Subcutaneous abdominal adipose tissue (tissue), 5 donors: Measurements from ENCODE around the gene TNMD.

Source experiments
- H3K27ac ChIP-seq: one replicate; pipeline ENCODE4 v1.7.0; 2013; ENCODE audit warnings: low read depth, mild to moderate bottlenecking, inconsistent platforms, low read length, moderate library complexity
- H3K27me3 ChIP-seq, 5 donors: one replicate each; pipeline ENCODE4 v1.7.0; 2013; ENCODE audit warnings: low read length in 5 of 5, inconsistent platforms in 1 of 5; ENCODE audit not compliant: control insufficient read depth in 5 of 5, insufficient read depth in 4 of 5
- H3K36me3 ChIP-seq, 5 donors: one replicate each; pipeline ENCODE4 v1.7.0; 2013; ENCODE audit warnings: low read length in 5 of 5; ENCODE audit not compliant: control insufficient read depth in 5 of 5, insufficient read depth in 5 of 5
- H3K4me1 ChIP-seq, 5 donors: one replicate each; pipeline ENCODE4 v1.7.0; 2013; ENCODE audit warnings: low read length in 5 of 5, mild to moderate bottlenecking in 3 of 5, moderate library complexity in 1 of 5; ENCODE audit not compliant: control insufficient read depth in 5 of 5, insufficient read depth in 5 of 5
- H3K4me3 ChIP-seq, 5 donors: one replicate each; pipeline ENCODE4 v1.7.0; 2013; ENCODE audit warnings: low read length in 5 of 5, low read depth in 1 of 5
- H3K9ac ChIP-seq, 5 donors: one replicate each; pipeline ENCODE4 v1.7.0; 2013; ENCODE audit warnings: low read length in 5 of 5, mild to moderate bottlenecking in 4 of 5, moderate library complexity in 3 of 5
- H3K9me3 ChIP-seq, 5 donors: one replicate each; pipeline ENCODE4 v1.7.0; 2013; ENCODE audit warnings: low read length in 5 of 5; ENCODE audit not compliant: control insufficient read depth in 5 of 5
- donor health status: healthy.
- donor health status: healthy.
- donor health status: healthy.
- donor health status: healthy.
- donor health status: healthy.

The TNMD gene

GRCh38 chrX:100642290-100642689 lies 57.6 kb downstream of the TNMD start:
- Histone ChIP-seq H3K27me3 (peaks cover 0 to 15% (median 7%) of the 10 kb centered on the region in 5 donors), H3K27ac (no peak overlapping the region), H3K36me3 (no peaks in the 10 kb centered on the region), H3K4me3 (no peak overlapping the region), H3K9ac (no peak overlapping the region), H3K9me3 (no peaks in the 10 kb centered on the region), H3K4me1 (peaks cover 5 to 26% (median 21%) of the 10 kb centered on the region in 5 donors)

DNA sequence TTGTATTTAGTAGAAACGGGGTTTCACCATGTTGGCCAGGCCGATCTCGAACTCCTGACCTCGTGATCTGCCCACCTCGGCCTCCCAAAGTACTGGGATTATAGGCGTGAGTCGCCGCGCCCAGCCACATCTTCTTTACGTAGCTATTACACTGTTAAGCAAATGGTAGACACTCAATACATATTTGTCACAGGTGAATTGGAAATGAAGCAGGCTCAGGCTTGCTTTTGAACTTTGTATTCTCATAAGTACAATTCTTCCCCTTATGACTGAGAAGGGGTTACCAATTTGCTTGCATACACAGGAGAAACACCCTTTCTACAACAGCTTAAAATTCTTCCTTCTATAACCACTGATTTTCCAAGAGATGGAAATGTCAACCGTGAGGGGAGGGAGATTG lies 58.5 kb downstream of the TNMD start:
- Histone ChIP-seq H3K4me1 (peaks cover 7 to 35% (median 30%) of the 10 kb centered on the region in 5 donors), H3K9ac (no peak overlapping the region), H3K4me3 (no peak overlapping the region), H3K36me3 (peaks cover 0 to 2% (median 0%) of the 10 kb centered on the region in 5 donors), H3K27me3 (peaks cover 0 to 11% (median 7%) of the 10 kb centered on the region in 5 donors), H3K9me3 (no peaks in the 10 kb centered on the region), H3K27ac (peak overlapping the region; percentile 94)

DNA sequence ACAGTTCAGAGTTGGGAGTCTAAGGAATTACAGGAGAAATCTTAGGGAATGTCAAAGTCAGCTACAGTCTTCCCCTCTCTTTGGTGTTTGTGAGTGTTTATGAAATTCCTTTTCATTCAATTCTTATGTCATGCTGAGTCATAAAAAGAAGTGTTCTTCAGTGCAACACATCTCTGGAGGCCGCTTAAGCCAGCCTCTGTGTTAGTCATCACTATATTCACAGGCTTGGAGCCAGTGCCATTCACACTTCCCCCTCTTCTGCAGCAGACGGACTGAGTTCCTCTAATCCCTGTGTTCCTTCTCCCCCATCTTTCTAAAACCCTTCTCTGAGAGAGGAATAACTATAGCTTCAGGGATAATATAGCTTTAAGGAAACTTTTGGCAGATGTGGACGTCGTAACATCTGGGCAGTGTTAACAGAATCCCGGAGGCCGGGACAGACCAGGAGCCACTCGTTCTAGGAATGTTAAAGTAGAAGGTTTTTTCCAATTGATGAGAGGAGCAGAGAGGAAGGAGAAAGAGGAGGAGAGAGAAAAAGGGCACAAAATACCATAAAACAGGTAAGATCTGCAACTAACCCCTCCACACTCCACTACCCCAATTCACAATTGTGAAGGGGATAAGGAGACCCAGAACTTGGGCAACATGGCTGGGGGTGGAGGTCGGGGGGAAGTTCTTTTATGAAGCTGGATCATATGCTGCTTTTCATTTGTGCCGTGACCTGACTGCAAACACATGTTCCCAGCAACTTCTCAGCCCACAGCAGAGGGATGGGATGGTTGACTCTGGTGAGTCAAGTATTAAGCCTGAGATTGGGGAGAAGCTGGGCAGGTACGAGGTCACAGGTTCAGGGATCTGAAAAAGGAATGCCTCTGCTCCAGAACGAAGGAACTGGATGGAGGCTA lies 59.5 kb downstream of the TNMD start, which contains the start of gene SRPX2:
Gene SRPX2 (plus strand): TSS at position 244 of the 905 bp plus-strand sequence. CDS start 2,124 bp downstream, outside the sequence.
- H3K4me3 ChIP-seq, result peak within 1 kb of the TSS; percentile 65 to 86 (median 70)
- peak within 1 kb of the TSS; percentile 32 to 87 (median 71) for H3K9ac ChIP-seq
- H3K9me3 ChIP-seq, result no peaks in the 10 kb centered on the region
- H3K36me3 ChIP-seq, result peaks cover 0 to 2% (median 0%) of the 10 kb centered on the region in 5 donors
- H3K27me3 ChIP-seq, result peaks cover 0 to 11% (median 7%) of the 10 kb centered on the region in 5 donors
- peaks cover 9 to 44% (median 40%) of the 10 kb centered on the region in 5 donors for H3K4me1 ChIP-seq
- H3K27ac ChIP-seq, result peak within 1 kb of the TSS; percentile 94

DNA sequence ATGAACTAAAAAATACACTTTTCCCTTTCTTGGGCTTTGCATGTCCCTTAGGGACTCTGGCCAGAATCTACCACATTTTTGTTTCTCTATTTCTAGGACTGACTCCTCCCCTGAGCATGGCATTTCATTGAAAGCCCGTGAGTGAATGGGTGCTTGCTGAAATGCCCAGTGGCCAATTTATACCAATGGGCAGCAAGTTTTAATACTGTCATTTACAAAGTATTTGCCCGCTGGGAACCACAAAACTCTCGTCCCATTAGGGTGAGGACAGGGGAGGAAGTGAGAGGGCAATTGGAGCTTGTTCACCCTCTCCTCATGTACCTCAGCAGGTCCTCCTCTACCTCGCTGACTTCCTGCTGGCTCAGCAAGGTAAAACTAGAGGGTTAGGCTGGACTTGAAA lies 60.4 kb downstream of the TNMD start:
- Histone ChIP-seq H3K27ac (peak overlapping the region; percentile 94), H3K9me3 (no peaks in the 10 kb centered on the region), H3K4me1 (peaks cover 15 to 51% (median 47%) of the 10 kb centered on the region in 5 donors), H3K4me3 (peak overlapping the region; percentile 65 to 86 (median 70)), H3K9ac (peak overlapping the region in 4 of 5 donors; percentile 57 to 87 (median 75)), H3K27me3 (peaks cover 0 to 8% (median 7%) of the 10 kb centered on the region in 5 donors), H3K36me3 (peaks cover 0 to 2% (median 0%) of the 10 kb centered on the region in 5 donors)

- Histone ChIP-seq H3K4me3 (peak overlapping the region in 2 of 5 donors; percentile 18 to 19), H3K4me1 (peaks cover 15 to 61% (median 58%) of the 10 kb centered on the region in 5 donors), H3K27me3 (peaks cover 0 to 7% (median 2%) of the 10 kb centered on the region in 5 donors), H3K9ac (peak overlapping the region in 1 of 5 donors; percentile 36), H3K27ac (peak overlapping the region; percentile 94), H3K9me3 (no peaks in the 10 kb centered on the region), H3K36me3 (peaks cover 0 to 8% (median 2%) of the 10 kb centered on the region in 5 donors)
Measured at GRCh38 chrX:100647095-100647494, 62.4 kb downstream of the TNMD start.

DNA sequence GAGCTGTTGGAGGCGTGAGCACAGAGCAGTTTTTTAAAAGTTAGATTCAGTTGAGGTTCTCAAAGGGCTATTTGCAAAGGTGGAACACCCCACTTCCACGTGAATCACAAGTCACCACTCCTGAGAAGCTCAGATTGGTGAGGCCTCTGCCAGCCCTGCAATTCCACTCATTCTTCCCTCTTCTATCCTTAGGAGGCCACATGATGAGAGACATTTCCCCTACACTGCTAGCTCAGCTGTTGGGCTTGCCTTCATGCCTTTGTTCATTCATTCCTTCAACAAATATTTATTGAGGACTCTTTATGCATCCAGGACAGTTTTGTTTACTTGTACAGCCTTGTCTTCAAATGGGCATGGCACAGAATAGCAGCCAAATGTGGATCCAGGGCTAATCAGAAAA lies 63.0 kb downstream of the TNMD start:
- Histone ChIP-seq H3K36me3 (peaks cover 0 to 8% (median 2%) of the 10 kb centered on the region in 5 donors), H3K9me3 (no peaks in the 10 kb centered on the region), H3K4me3 (peak overlapping the region in 2 of 5 donors; percentile 19 to 48), H3K27ac (peak overlapping the region; percentile 94), H3K4me1 (peaks cover 15 to 61% (median 58%) of the 10 kb centered on the region in 5 donors), H3K9ac (peak overlapping the region in 1 of 5 donors; percentile 5), H3K27me3 (peaks cover 0 to 3% (median 2%) of the 10 kb centered on the region in 5 donors)

- H3K4me1 ChIP-seq, result peaks cover 13 to 57% (median 51%) of the 10 kb centered on the region in 5 donors
- no peaks in the 10 kb centered on the region for H3K9me3 ChIP-seq
- H3K27me3 ChIP-seq, result peaks cover 0 to 3% (median 2%) of the 10 kb centered on the region in 5 donors
Measured at GRCh38 chrX:100648458-100649417, 64.0 kb downstream of the TNMD start.

More at GRCh38 chrX:100648458-100649417, 64.0 kb downstream of the TNMD start:
- peak overlapping the region in 4 of 5 donors; percentile 44 to 73 (median 66) for H3K9ac ChIP-seq
- peak overlapping the region; percentile 94 for H3K27ac ChIP-seq
- peak overlapping the region in 4 of 5 donors; percentile 12 to 46 (median 23) for H3K4me3 ChIP-seq
- peaks cover 0 to 8% (median 2%) of the 10 kb centered on the region in 5 donors for H3K36me3 ChIP-seq
